DMS 273 (cell line): ENCODE measurements around the gene CACNA1C.
A peak's percentile ranks its signal among the peaks of the same experiment; 100 is the strongest.

Experiments used
- DNase-seq: peaks from one replicate; lab custom pipeline; 2025; ENCODE audit not compliant: unreplicated experiment; lab: John Stamatoyannopoulos, UW

Gene CACNA1C

GRCh38 chr12:2606186-2606910, 553.6 kb downstream of the CACNA1C start:
- no peak for DNase-seq

GRCh38 chr12:2607881-2608607, 555.3 kb downstream of the CACNA1C start:
- DNase-seq: no peak

- DNase-seq: no peak
Measured at GRCh38 chr12:2608608-2608945, 555.8 kb downstream of the CACNA1C start.

GRCh38 chr12:2609020-2609419, 556.2 kb downstream of the CACNA1C start:
- no peak for DNase-seq

GRCh38 chr12:2610358-2610757, 557.6 kb downstream of the CACNA1C start:
- no peak for DNase-seq

- DNase-seq: peak; percentile 31
Measured at GRCh38 chr12:2613326-2614073, 560.7 kb downstream of the CACNA1C start.

- DNase-seq: no peak
Measured at GRCh38 chr12:2614341-2614740, 561.6 kb downstream of the CACNA1C start.

- DNase-seq: peak; percentile 1
Measured at GRCh38 chr12:2615665-2616402, 563.0 kb downstream of the CACNA1C start.

- DNase-seq: no peak
Measured at GRCh38 chr12:2616763-2617162, 564.0 kb downstream of the CACNA1C start.

- DNase-seq: no peak
Measured at GRCh38 chr12:2617365-2617764, 564.6 kb downstream of the CACNA1C start.

GRCh38 chr12:2618291-2618995, 565.7 kb downstream of the CACNA1C start:
- no peak for DNase-seq

GRCh38 chr12:2619136-2619535, 566.3 kb downstream of the CACNA1C start:
- DNase-seq: no peak

GRCh38 chr12:2622460-2622859, 569.7 kb downstream of the CACNA1C start:
- no peak for DNase-seq

- DNase-seq: no peak
Measured at GRCh38 chr12:2623472-2623871, 570.7 kb downstream of the CACNA1C start.

- peak; percentile 23 for DNase-seq
Measured at GRCh38 chr12:2624543-2625288, 571.9 kb downstream of the CACNA1C start.

GRCh38 chr12:2625289-2625612, 572.5 kb downstream of the CACNA1C start:
- DNase-seq: no peak

GRCh38 chr12:2627076-2627834, 574.5 kb downstream of the CACNA1C start:
- peak; percentile 23 for DNase-seq

GRCh38 chr12:2627835-2628191, 575.0 kb downstream of the CACNA1C start:
- DNase-seq: no peak

GRCh38 chr12:2628401-2628800, 575.6 kb downstream of the CACNA1C start:
- DNase-seq: no peak
